IPS-NIHi7 (cell line): ENCODE measurements around the gene AFAP1L1.

Experiments used
- DNase-seq: peaks from one replicate; pipeline ENCODE4 v3.0.0; 2012; ENCODE audit warnings: mixed read lengths; ENCODE audit errors: extremely low spot score

Gene AFAP1L1

DNA sequence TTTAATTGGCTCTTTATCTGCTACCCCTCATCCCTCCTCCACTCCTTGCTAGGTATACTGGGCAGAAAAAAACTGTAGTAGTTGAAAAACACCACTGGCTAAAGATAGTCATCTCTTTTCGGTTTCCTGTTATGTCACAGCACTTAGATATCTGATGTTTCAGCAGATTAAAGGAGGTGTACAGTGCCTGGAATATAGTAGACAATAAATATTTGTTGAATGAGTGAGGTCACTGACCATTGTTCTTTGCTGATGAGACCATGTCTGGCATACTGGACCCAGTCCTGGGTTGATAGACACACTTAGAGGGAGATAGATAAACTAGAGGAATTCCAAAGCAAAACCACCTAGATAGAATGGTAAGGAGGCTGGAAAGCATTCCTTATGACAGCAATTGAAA, 76.9 kb downstream of the AFAP1L1 start:
- DNase-seq: no peak

DNA sequence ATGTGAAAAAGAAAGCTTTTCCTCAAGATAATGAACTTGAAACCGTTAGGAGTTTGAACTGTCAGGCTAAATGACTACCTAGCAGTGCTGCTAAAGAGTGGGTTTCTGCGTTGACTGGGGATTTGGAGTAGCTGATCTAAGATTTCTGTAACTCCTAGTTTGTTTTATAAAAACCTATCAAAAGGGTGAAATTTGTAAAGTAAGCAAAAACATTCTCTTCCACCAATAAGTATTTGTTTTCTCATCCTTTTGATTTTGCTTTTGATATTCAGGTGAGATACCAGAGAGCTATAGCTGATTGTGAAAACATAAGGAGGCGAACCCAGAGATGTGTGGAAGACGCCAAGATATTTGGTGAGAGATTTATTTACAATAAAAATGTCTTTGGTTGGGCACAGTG, 77.7 kb downstream of the AFAP1L1 start:
- DNase-seq: no peak

DNA sequence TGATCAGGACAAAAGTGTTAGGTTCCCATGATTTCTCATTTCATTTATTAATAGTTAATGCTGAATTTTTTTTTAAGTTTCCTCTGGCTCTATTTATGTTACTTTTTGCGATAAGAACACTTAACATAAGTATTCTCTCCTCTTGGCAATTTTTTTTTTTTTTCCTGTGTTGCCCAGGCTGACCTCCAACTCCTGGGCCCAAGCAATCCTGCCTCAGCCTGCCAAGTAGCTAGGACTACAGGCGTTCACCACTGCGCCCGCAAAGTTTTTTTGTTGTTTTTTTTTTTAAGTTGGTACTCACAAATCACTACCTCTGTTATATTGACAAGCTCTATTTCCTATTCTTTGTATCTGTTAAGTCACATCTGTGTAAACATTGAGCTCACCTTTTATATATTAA, 80.5 kb downstream of the AFAP1L1 start:
- no peak for DNase-seq

DNA sequence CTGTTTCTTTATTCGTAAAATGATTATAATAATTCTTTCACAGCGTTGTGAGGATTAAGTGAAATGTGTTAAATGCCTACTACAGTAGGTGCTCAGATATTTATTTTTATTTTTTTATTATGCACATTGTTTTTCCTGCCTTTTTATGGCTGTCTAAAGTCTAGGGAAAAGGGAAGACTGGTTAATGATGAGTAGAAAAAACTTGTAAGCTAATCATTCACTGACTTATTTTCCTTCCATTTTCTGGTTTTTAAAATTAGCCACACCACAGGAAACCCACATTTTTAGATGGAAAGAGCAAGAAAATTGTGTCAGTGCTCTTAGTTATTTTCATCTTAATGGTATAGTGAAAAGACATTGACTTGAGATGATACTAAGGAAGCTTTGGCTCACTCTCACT, 82.3 kb downstream of the AFAP1L1 start:
- DNase-seq: no peak

DNA sequence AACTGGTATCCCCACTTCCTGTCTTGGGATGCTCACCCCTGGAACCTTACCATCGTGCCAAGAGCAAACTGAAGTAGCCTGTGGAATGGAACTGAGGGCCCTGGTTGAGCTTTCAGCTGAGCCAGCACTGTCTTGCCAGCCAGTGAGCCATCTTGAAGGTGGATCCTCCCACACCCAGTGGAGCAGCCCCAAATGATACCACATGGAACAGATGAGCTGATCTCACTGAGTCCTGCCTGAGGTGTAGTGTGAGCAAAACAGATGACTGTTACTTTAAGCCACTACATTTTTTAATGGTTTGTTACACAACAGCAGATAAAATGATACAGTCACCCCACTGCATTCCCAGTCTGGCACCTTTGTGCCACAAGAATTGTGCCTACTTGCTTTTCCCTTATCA, 84.0 kb downstream of the AFAP1L1 start:
- no peak for DNase-seq

DNA sequence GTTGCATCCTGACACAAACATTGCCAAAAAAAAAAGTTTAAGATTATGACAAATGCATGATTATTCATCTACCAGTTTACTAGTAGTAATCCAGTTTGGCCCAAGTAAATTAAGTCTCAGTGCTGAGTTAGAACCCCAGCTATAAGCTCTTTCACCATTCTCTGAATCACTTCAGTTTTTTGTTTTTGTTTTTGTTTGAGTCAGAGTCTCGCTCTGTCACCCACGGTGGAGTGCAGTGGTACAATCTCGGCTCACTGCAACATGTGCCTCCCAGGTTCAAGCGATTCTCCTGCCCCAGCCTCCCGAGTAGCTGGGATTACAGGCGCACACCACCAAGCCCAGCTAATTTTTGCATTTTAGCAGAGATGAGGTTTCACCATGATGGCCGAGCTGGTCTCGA, 84.7 kb downstream of the AFAP1L1 start:
- DNase-seq: no peak

DNA sequence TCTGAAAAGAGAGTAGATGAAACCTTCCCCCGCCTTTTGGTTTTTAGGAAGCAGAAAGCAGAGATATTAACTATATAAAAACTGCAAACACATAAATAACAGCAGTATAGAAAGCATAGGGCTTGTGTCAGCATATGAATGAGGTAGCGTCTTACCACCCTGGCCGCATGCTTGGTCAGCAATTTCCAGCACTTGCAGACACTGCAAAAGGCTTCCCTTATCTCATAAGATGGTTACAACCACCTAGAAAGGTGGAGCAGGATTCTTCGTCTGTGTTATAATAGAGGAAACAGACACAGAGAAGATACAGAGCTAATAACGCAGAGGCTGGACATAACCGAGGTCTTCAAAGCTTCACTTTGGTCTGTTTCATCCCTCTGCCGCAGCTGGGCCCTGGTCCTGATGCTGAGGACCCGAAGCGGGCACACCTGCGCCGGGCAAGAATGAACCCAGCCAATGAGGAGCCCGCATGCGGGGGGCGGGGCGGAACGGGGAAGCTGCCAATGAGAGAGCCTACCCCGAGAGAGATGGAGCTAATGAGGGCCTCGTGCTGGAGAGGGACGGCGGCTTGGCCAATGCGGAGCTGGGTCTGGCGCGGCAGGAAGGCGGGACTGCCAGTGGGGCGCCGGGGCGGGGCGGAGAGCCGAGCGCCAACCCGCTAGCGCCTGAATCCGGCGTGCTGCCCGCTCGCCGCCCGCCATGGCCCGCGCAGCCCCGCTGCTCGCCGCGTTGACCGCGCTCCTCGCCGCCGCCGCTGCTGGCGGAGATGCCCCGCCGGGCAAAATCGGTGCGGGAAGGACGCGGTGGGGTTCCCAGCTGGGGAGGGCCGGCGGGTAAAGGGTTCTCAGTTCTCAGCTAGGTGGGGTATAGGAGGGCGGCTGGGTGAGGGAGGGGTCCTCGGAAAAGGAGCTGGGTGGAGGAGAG, 86.0 kb downstream of the AFAP1L1 start, which contains the start of gene PCYOX1L:
Gene PCYOX1L (plus strand): TSS at position 677 of the 924 bp plus-strand sequence. CDS start 23 bp downstream, at position 700.
- DNase-seq: peak; percentile 99

DNA sequence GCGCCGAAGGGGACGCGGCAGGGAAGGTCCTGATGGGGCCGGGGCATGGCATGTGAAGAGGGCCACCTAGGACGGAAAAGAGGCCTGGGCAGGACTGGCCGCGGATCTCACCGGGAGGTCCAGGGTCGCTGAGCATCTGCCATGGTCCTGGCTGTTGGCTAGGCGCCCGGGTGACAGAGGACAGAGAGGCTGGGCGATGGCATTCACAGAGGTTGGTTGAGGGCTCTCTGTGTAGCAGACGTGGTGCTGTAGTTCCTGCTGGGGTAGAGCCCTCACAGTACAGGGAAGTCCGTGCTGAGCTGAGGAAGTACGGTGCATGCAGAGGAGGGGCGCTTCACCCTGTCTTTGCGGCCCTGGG, 86.6 kb downstream of the AFAP1L1 start:
- DNase-seq: no peak

DNA sequence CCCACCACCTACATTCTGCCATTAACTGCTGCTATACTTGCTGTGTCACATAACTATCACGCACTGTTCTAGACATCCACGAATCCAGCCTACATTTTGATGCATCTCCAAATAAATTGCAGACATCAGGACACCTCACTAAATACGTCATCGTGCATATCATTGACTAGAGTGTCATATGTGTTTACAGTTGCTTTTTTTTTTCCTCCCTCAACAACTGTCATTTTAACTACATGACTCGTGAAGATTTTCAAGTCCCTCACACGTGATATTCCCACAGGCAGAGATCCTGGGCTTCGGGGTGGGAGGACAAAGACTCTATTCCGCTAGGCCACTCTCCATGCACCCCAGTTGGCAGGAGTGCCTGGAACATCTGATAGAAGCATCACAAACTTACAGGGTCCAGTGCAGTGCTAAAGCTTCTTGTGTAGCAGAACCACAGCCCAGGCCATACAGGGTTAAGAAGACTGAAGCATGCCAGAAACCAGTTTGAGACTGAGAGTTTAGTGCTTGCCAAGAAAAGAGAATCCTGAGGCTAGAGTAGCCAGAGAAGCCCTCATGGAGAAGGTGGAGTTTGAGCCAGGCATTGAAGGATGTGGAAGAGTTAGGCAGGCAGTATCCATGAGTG, 87.3 kb downstream of the AFAP1L1 start:
- no peak for DNase-seq

DNA sequence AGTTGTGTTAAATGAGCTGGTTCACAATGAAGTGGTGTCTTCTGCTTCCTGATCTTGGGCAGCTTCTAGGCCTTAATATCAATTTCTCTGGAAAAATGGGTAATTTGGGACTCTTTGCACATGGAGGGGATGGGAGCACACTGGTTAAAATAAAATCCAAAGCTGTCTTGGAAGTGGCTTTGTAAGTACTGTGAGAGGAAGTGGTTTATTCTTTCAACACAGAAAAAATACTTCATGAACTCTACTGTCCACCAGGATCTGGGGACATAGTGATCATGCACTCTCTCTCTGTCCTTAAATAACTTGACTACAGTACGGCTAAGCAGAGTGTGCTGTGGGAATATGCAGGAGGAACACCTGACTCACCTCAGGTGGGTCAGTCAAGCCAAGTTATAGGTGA, 88.6 kb downstream of the AFAP1L1 start:
- no peak for DNase-seq

DNA sequence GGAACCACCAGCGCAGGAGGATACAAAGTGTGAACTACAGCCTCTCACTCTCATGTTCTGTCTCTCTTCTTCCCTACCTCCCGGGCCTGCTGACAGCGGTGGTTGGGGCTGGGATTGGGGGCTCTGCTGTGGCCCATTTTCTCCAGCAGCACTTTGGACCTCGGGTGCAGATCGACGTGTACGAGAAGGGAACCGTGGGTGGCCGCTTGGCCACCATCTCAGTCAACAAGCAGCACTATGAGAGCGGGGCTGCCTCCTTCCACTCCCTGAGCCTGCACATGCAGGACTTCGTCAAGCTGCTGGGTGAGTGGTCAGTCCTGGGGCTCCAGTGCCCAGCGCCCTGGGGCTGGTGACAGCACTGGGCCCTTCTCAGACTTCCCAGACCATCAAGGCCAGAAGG, 90.9 kb downstream of the AFAP1L1 start:
- no peak for DNase-seq

DNA sequence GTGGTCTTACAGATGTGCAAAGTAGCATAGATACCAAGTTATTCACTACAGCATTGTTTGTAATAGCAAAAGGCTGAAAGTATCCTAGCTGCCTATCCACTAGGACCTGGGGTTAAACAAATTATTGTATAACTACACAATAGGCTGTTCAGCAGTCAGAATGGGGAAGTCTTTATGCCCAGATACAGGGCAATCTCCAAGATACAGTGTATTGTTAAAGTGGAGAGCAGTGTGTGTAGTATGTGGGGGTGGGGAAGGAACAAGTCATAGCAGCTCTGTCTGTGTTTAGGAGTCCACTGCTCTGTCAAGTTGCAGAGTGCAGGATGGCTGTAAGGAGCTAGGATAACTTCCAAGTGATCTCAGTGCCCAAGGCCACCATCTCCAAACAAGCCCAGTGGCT, 91.7 kb downstream of the AFAP1L1 start:
- no peak for DNase-seq

DNA sequence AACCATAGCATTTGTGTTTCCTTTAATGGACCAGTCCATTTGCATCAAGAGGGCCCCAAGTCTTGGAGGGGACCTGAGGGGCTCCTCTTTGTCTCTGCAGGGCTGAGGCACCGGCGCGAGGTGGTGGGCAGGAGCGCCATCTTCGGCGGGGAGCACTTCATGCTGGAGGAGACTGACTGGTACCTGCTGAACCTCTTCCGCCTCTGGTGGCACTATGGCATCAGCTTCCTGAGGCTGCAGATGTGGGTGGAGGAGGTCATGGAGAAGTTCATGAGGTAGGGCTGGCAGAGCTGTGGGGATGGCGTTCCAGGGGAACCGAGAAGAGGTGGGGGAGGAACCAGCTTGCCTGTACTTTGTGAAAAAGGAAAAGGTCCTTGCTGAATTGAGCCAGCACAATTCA, 92.3 kb downstream of the AFAP1L1 start:
- no peak for DNase-seq

DNA sequence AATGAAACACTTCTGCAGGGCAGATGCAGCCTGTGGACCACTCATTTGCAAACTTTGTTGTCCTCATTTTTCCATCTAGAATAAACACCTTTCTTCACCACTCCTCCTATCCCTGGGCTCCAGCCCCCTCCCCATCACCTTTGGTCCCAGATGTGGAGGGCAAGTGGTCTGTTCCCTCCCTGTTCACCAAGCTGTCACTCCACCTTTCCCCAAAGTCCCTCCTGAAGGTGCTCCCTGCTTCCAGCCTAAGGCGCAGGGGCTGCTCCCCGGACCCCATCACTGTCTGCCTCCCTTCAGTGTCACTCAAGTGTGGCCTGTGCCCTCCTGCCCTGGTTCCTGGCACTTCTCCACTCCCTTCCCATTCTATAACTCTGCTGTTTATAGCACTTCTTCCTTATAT, 93.1 kb downstream of the AFAP1L1 start:
- no peak for DNase-seq

DNA sequence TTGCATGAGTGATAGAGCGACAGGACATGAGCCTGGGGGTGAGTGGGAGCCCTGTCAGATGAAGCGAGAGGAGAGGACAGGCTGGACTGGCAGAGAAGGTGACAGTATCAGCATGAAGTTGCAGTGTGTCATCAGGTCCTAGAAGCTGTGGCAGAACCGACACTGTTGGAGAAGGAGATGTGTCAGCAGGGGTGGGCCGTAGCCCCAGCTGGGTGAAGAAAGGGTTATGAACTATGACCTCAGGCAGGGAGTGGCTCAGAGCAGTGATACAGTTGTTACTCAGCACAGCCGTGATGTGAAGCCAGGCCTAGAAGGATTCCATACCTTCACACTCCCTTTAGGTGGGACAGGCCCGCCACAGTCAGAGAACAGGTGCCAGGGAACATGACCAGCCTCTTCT, 93.8 kb downstream of the AFAP1L1 start:
- DNase-seq: no peak

DNA sequence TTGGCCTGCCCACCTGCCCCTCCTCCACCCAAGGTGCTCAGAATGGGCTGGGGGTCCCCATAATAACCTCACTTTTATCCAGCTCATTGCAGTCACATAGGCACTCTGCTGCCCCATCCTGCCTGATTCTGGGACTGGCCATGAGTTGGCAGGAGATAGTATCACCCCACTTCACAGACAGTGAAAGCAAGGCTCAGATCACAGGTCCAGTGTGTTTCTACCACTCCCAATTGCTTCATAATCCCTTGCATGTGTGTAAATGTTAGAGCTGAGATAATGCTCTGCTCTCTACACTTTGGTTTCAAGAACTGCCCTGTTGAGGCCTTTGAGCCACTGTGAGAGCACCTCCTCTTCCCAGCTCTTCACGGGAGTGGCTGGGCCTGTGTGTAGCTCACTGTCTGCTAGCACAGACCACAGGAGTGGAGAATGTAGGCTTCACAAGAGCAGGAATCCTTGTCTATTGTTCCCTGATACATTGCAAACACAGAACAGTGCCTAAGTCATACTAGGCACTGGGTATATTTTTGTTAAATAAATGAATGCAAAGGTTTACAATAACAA, 94.6 kb downstream of the AFAP1L1 start:
- no peak for DNase-seq

DNA sequence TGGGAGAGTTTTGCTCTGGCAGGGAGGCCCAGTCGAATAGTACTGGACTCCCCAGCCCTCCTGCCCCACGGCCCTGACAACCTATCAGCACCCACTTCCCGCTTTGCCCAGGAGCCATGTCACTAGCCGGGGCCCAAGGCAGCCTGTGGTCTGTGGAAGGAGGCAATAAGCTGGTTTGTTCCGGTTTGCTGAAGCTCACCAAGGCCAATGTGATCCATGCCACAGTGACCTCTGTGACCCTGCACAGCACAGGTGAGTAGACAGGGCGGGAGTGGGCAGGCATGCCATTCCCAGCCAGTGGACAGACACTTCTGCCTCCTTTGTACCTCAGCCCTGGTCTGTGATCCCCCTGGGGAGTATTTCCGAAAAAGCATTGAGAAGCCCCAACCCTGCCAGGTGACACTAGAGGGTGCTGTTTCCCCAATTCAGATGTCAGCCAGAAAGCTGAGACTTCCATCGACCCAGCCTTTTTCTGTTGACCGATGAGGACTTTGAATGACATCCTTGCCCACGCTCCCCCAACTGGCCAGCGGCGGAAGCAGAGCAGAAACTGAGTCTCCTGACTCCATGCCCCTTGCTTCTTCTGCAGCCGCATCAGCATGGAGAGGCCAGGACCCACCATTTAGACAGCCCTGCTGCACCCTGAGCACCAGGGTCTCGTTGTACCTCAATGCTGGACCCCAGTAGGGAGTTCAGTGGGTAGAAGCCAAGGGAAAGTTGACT, 95.8 kb downstream of the AFAP1L1 start:
- peak; percentile 90 for DNase-seq

DNA sequence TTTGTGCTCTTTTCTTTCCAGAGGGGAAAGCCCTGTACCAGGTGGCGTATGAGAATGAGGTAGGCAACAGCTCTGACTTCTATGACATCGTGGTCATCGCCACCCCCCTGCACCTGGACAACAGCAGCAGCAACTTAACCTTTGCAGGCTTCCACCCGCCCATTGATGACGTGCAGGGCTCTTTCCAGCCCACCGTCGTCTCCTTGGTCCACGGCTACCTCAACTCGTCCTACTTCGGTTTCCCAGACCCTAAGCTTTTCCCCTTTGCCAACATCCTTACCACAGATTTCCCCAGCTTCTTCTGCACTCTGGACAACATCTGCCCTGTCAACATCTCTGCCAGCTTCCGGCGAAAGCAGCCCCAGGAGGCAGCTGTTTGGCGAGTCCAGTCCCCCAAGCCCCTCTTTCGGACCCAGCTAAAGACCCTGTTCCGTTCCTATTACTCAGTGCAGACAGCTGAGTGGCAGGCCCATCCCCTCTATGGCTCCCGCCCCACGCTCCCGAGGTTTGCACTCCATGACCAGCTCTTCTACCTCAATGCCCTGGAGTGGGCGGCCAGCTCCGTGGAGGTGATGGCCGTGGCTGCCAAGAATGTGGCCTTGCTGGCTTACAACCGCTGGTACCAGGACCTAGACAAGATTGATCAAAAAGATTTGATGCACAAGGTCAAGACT, 96.5 kb downstream of the AFAP1L1 start:
- no peak for DNase-seq

DNA sequence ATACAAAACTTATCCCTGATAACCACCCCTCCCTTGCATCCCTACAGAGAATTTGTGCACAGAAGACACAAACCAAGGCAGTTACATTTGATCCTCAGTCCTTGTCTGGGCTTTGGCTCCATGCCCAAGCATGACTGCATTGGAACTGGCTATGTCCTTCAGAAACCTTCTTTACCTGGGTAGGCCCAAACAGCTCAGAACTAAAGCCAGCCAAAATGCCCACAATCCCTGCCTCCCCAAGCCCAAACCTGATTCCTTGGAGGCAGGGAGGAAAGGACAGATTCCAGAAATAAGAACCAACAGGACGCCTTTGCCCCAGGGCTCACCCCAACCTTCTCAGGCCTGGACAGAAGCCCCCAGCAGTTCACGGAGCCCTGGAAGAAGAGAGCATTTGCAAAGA, 99.2 kb downstream of the AFAP1L1 start:
- DNase-seq: no peak

DNA sequence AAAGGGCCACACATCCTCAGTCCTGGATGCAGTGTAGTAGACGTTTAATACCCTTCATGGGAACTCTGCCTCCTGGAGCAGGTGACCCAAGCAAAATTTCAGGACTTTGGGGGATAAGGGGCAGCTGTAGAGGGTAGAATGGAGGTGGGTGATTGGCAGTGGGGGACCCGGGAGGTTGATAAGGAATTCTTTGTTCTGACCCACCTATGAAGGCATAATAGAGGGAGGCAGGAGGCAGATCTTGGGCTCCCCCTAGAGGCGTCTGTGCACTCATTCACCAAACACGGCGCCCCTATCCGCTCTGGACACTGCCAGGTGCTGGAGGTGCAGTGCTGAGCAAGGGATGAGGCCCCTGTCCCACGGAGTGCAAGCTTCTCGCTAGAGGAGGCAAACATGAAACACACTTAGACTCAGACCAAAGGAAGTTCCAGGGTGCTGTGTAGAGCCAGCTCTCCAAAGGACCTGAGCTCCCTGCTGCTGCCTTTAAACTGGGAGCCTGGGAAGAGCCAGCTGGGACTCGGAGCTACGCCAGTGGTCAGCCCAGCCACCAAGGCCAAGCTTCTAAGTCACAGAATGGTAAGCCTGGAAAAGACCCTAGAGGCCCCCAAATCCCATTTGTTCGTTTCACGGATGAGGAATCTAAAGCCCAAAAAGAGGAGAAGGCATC, 99.8 kb downstream of the AFAP1L1 start:
- DNase-seq: peak; percentile 84
